Common myeloid progenitor, CD34-positive (primary cell): Measurements from ENCODE around the gene MUC20.
"Not testable (repeated sequence)": the region's sequence is repeated elsewhere in the genome, so short reads cannot be mapped to it uniquely, and the experiment has no call there.

Source experiments
- CTCF ChIA-PET: fragments of 350-600 bp; sonication (Branson Sonifier 250); formaldehyde crosslinking; loops from one replicate; lab custom pipeline; 2021; ENCODE audit warnings: antibody characterized with exemption; lab: Charles Lee
- POLR2A ChIA-PET: fragments of 350-600 bp; sonication (Branson Sonifier 250); formaldehyde crosslinking; loops from one replicate; lab custom pipeline; 2021; ENCODE audit warnings: antibody characterized with exemption; lab: Charles Lee
- DNase-seq, 3 donors: peaks; one replicate each; pipeline versions ENCODE4 v3.0.0 to v3.0.0-alpha.2; 2013
- H3K27ac ChIP-seq, 2 experiments: 1 replicate in 1 of 2; 2 replicates in 1 of 2; pipeline ENCODE4 v1.7.0; 2013; ENCODE audit warnings: inconsistent platforms in 2 of 2, low read length in 2 of 2, mild to moderate bottlenecking in 2 of 2, low read depth in 1 of 2, moderate library complexity in 1 of 2; ENCODE audit not compliant: severe bottlenecking in 2 of 2, insufficient read depth in 1 of 2, poor library complexity in 1 of 2
- H3K27me3 ChIP-seq, 5 experiments: replicated peaks in 2 of 5; 1 replicate in 3 of 5; 2 replicates in 2 of 5; pipeline versions ENCODE4 v1.6.1 to v1.7.0; 2013; ENCODE audit warnings: low read length in 4 of 5, mild to moderate bottlenecking in 2 of 5, moderate library complexity in 2 of 5, inconsistent platforms in 1 of 5; ENCODE audit not compliant: insufficient read depth in 5 of 5, control insufficient read depth in 4 of 5
- H3K36me3 ChIP-seq, 4 experiments: 1 replicate in 2 of 4; 2 replicates in 2 of 4; pipeline versions ENCODE4 v1.6.1 to v1.7.0; 2013; ENCODE audit warnings: low read length in 3 of 4, control low read depth in 1 of 4, mild to moderate bottlenecking in 1 of 4; ENCODE audit not compliant: control insufficient read depth in 4 of 4, insufficient read depth in 4 of 4
- H3K4me1 ChIP-seq, 4 experiments: 1 replicate in 3 of 4; 2 replicates in 1 of 4; pipeline versions ENCODE4 v1.6.1 to v1.7.1; 2013; ENCODE audit warnings: low read length in 3 of 4, mild to moderate bottlenecking in 3 of 4, control low read depth in 1 of 4, inconsistent platforms in 1 of 4, moderate library complexity in 1 of 4; ENCODE audit not compliant: control insufficient read depth in 4 of 4, insufficient read depth in 4 of 4; ENCODE audit errors: control extremely low read depth in 1 of 4
- H3K4me3 ChIP-seq, 7 experiments: 1 replicate in 4 of 7; 2 replicates in 3 of 7; pipeline versions ENCODE4 v1.5.1 to v1.7.0; 2013; ENCODE audit warnings: mild to moderate bottlenecking in 7 of 7, low read length in 6 of 7, moderate library complexity in 6 of 7, inconsistent platforms in 2 of 7, low read depth in 2 of 7, control low read depth in 1 of 7; ENCODE audit not compliant: insufficient read depth in 4 of 7, control insufficient read depth in 1 of 7; ENCODE audit errors: extremely low read depth in 1 of 7
- H3K9me3 ChIP-seq, 5 experiments: 1 replicate in 4 of 5; 2 replicates in 1 of 5; pipeline versions ENCODE4 v1.6.1 to v1.7.1; 2013; ENCODE audit warnings: low read length in 4 of 5, mild to moderate bottlenecking in 2 of 5, inconsistent platforms in 1 of 5, low read depth in 1 of 5, moderate library complexity in 1 of 5; ENCODE audit not compliant: control insufficient read depth in 4 of 5, insufficient read depth in 2 of 5; ENCODE audit errors: control extremely low read depth in 1 of 5
- WGBS: methylation state at CpG from one replicate; pipeline ENCODE4 v1.1.5; 2013; ENCODE audit not compliant: insufficient coverage; 5-methylcytosine and 5-hydroxymethylcytosine counted together

The MUC20 gene

GRCh38 chr3:195746751-195747150, 26.0 kb downstream of the MUC20 start:
- no peaks in the 10 kb centered on the region for H3K36me3 ChIP-seq
- no peak for DNase-seq
- WGBS: 84% methylated on average over 7 of the region's 9 CpGs
- H3K4me3 ChIP-seq: no peak overlapping the region
- H3K27me3 ChIP-seq: peaks cover 0 to 7% (median 0%) of the 10 kb centered on the region in 5 experiments
- ChIA-PET POLR2A (no interaction called here), CTCF (interaction anchor here (1.3 kb wide), 1 partner anchor 9 kb away, joined by 6 read pairs; no protein-coding TSS in a partner anchor)
- H3K9me3 ChIP-seq: no peaks in the 10 kb centered on the region
- H3K4me1 ChIP-seq: peaks cover 0 to 10% (median 5%) of the 10 kb centered on the region in 4 experiments
- no peak overlapping the region for H3K27ac ChIP-seq

DNA sequence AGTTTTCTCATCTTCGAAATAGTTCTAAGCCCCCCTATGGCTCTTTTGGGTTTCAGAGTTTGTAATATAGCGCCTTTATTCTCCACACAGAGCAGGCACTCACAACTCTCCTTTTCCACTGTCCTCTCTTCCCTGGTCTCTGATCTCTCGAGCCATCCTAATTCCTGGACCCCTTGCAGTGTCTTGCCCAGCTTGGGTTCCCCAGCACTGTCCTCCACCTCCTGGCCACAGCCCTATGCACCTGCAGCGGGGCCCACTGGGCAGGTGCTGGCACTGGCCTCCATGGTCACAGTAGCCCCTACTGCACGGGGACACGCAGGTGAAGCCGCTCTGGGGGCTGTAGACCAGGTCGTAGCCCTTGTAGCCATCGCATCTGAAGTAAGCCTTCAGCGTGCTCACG, 27.9 kb downstream of the MUC20 start:
- whole genome bisulfite sequencing: 96% methylated on average over 11 of the region's 11 CpGs
- Histone ChIP-seq H3K4me1 (peaks cover 0 to 10% (median 7%) of the 10 kb centered on the region in 4 experiments), H3K36me3 (no peaks in the 10 kb centered on the region), H3K27me3 (peaks cover 0 to 7% (median 0%) of the 10 kb centered on the region in 5 experiments), H3K4me3 (no peak overlapping the region), H3K9me3 (no peaks in the 10 kb centered on the region), H3K27ac (no peak overlapping the region)
- DNase-seq: no peak
- ChIA-PET POLR2A (no interaction called here), CTCF (interaction anchor here (1.1 kb wide), 1 partner anchor 12 kb away, joined by 5 read pairs; no protein-coding TSS in a partner anchor)

DNA sequence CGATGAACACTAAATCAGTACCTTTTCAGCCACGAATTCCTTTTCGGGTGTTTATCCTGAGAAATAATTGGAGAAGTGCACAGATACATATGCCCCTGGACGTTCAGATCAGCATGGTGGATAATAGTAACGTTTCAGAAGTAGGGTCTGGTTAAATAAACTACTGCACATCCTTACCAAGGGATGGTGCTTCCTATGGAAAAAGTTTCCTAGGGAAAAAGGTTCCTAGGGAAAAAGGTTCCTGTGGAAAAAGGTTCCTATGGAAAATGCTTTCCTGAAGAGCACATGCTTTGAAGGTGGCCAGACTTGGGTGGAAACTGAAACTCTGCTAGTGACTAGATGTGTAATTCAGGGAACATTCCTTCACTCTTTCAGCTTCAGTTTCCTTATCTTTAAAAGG, 28.3 kb downstream of the MUC20 start:
- H3K36me3 ChIP-seq, H3K27me3 ChIP-seq, POLR2A ChIA-PET, H3K4me3 ChIP-seq, H3K27ac ChIP-seq, H3K9me3 ChIP-seq, H3K4me1 ChIP-seq, DNase-seq: not testable (repeated sequence)
- CTCF ChIA-PET: interaction anchor here (1.1 kb wide), 1 partner anchor 11 kb away, joined by 5 read pairs; no protein-coding TSS in a partner anchor
- WGBS: 96% methylated on average over 5 of the region's 5 CpGs

GRCh38 chr3:195750797-195751520, 30.2 kb downstream of the MUC20 start:
- DNase-seq: no peak
- Histone ChIP-seq H3K9me3 (no peaks in the 10 kb centered on the region), H3K27me3 (peaks cover 0 to 4% (median 0%) of the 10 kb centered on the region in 5 experiments), H3K4me1 (peaks cover 0 to 10% (median 7%) of the 10 kb centered on the region in 4 experiments), H3K36me3 (no peaks in the 10 kb centered on the region), H3K27ac (no peak overlapping the region), H3K4me3 (no peak overlapping the region)
- POLR2A ChIA-PET: no interaction called here
- 94% methylated on average over 16 of the region's 30 CpGs for WGBS
- CTCF ChIA-PET: no interaction called here

DNA sequence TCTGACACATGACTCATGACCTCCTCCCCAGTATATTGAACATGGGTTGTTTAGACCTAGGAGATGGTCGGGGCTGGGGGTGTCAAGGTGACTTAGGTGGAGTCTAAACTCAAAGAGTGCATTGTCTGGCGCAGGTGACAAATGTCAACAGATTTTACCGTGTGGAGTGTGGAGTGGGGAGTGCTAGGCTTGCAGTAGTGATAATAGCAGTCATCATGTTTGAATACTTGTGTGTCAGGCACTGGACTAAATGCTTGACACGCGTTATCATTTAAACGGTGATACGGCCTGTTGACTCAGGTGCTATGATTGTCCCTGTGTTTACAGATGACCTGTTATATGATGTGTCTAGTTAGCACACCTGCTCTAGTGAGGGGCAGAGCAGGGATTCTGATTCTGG, 30.8 kb downstream of the MUC20 start:
- POLR2A ChIA-PET: no interaction called here
- no peak overlapping the region for H3K27ac ChIP-seq
- WGBS: 84% methylated on average over 7 of the region's 7 CpGs
- CTCF ChIA-PET: no interaction called here
- peaks cover 0 to 4% (median 0%) of the 10 kb centered on the region in 5 experiments for H3K27me3 ChIP-seq
- DNase-seq: no peak
- no peaks in the 10 kb centered on the region for H3K9me3 ChIP-seq
- H3K36me3 ChIP-seq: no peaks in the 10 kb centered on the region
- H3K4me1 ChIP-seq: peaks cover 0 to 10% (median 7%) of the 10 kb centered on the region in 4 experiments
- H3K4me3 ChIP-seq: no peak overlapping the region

GRCh38 chr3:195752066-195752465, 31.3 kb downstream of the MUC20 start:
- WGBS: 100% methylated on average over 9 of the region's 13 CpGs
- H3K27ac ChIP-seq: no peak overlapping the region
- no peaks in the 10 kb centered on the region for H3K9me3 ChIP-seq
- DNase-seq: no peak
- peaks cover 0 to 3% (median 0%) of the 10 kb centered on the region in 5 experiments for H3K27me3 ChIP-seq
- H3K36me3 ChIP-seq: no peaks in the 10 kb centered on the region
- H3K4me1 ChIP-seq: peaks cover 0 to 13% (median 7%) of the 10 kb centered on the region in 4 experiments
- POLR2A ChIA-PET: interaction anchor here (0.8 kb wide), 1 partner anchor 665 kb away, joined by 3 read pairs; no protein-coding TSS in a partner anchor
- H3K4me3 ChIP-seq: no peak overlapping the region
- CTCF ChIA-PET: no interaction called here
